GM18502 (cell line): ENCODE results near the gene DLL1.
"Not testable (repeated sequence)": the region's sequence is repeated elsewhere in the genome, so short reads cannot be mapped to it uniquely, and the experiment has no call there.

Source experiments
- ATAC-seq: cut with Tn5 transposase; IDR thresholded peaks from one replicate; pipeline ENCODE4 v1.9.1; 2021; ENCODE audit warnings: mild to moderate bottlenecking; ENCODE audit not compliant: unreplicated experiment, poor library complexity

The DLL1 gene

GRCh38 chr6:170290296-170291128, at the start of gene DLL1:
Gene DLL1, minus strand, starts transcription at chr6:170291078. Its CDS starts 939 bp downstream, at chr6:170290139.
- peak; percentile 31 for ATAC-seq

- ATAC-seq, result not testable (repeated sequence)
Observed at GRCh38 chr6:170335199-170335598, 44.3 kb upstream of the DLL1 start.

GRCh38 chr6:170329321-170329720, 38.4 kb upstream of the DLL1 start:
- no peak for ATAC-seq

- ATAC-seq, result no peak
Observed at GRCh38 chr6:170317718-170318117, 26.8 kb upstream of the DLL1 start.

GRCh38 chr6:170317076-170317475, 26.2 kb upstream of the DLL1 start:
- no peak for ATAC-seq

- no peak for ATAC-seq
Observed at GRCh38 chr6:170316071-170316470, 25.2 kb upstream of the DLL1 start.

GRCh38 chr6:170314983-170315382, 24.1 kb upstream of the DLL1 start:
- ATAC-seq, result no peak

- ATAC-seq, result no peak
Observed at GRCh38 chr6:170313716-170314295, 22.9 kb upstream of the DLL1 start.

- no peak for ATAC-seq
Observed at GRCh38 chr6:170312876-170313275, 22.0 kb upstream of the DLL1 start.

GRCh38 chr6:170311696-170312095, 20.8 kb upstream of the DLL1 start:
- no peak for ATAC-seq

- ATAC-seq, result no peak
Observed at GRCh38 chr6:170308761-170309160, 17.9 kb upstream of the DLL1 start.

GRCh38 chr6:170307080-170307545, 16.2 kb upstream of the DLL1 start:
- no peak for ATAC-seq

- peak; percentile 98 for ATAC-seq
Observed at GRCh38 chr6:170306324-170307079, 15.6 kb upstream of the DLL1 start, which contains the start of gene FAM120B. Gene FAM120B, plus strand, starts transcription at chr6:170306758. Its CDS starts 10,633 bp downstream, at chr6:170317391.

- no peak for ATAC-seq
Observed at GRCh38 chr6:170305805-170306323, 15.0 kb upstream of the DLL1 start.

- ATAC-seq, result no peak
Observed at GRCh38 chr6:170301184-170301583, 10.3 kb upstream of the DLL1 start.

GRCh38 chr6:170298688-170299087, 7.8 kb upstream of the DLL1 start:
- no peak for ATAC-seq

- ATAC-seq, result no peak
Observed at GRCh38 chr6:170297576-170298330, 6.9 kb upstream of the DLL1 start.

GRCh38 chr6:170296746-170297575, 6.1 kb upstream of the DLL1 start:
- ATAC-seq, result no peak

GRCh38 chr6:170296423-170296745, 5.5 kb upstream of the DLL1 start:
- no peak for ATAC-seq
